ENCODE results near the gene SPTLC3. TPM values are rescaled to one million over a fixed set of nuclear protein-coding genes. Genes with fewer than 3 reads are reported as not detected.

Gene SPTLC3
- total and polyA plus RNA-seq, 2 of the 13 experiments (the other 11 are each of a cell fraction or from before 2014, with no cell fraction given): 20.5 to 95.6 TPM

DNA sequence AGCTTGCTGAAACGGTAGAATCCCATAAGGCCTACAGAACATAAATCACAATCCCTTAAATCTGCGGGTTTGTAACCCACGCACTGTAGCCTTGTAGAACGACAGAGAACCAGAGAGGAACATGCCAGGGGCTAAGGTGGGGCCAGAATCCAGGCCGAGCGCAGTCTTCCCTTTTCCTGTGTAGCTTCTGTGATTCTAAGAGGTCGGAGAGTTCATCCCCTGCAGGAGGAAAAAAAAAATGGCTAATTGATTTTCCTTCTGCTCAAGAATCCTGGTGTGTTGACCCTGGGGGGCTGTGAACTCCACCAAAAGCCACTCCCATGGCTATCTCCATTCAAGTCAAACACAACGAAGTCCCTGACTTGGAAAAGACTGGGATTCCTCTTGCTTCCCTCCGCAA is 96.3 kb downstream of the SPTLC3 start (continued):
- TF ChIP-seq, protein P1, sequence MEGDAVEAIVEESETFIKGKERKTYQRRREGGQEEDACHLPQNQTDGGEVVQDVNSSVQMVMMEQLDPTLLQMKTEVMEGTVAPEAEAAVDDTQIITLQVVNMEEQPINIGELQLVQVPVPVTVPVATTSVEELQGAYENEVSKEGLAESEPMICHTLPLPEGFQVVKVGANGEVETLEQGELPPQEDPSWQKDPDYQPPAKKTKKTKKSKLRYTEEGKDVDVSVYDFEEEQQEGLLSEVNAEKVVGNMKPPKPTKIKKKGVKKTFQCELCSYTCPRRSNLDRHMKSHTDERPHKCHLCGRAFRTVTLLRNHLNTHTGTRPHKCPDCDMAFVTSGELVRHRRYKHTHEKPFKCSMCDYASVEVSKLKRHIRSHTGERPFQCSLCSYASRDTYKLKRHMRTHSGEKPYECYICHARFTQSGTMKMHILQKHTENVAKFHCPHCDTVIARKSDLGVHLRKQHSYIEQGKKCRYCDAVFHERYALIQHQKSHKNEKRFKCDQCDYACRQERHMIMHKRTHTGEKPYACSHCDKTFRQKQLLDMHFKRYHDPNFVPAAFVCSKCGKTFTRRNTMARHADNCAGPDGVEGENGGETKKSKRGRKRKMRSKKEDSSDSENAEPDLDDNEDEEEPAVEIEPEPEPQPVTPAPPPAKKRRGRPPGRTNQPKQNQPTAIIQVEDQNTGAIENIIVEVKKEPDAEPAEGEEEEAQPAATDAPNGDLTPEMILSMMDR (CRISPR knock-in tag; IDR thresholded peaks at IDR 0.05): peak; percentile 15; the same call in 1 of the 2 replicates
- TF ChIP-seq, protein P2, sequence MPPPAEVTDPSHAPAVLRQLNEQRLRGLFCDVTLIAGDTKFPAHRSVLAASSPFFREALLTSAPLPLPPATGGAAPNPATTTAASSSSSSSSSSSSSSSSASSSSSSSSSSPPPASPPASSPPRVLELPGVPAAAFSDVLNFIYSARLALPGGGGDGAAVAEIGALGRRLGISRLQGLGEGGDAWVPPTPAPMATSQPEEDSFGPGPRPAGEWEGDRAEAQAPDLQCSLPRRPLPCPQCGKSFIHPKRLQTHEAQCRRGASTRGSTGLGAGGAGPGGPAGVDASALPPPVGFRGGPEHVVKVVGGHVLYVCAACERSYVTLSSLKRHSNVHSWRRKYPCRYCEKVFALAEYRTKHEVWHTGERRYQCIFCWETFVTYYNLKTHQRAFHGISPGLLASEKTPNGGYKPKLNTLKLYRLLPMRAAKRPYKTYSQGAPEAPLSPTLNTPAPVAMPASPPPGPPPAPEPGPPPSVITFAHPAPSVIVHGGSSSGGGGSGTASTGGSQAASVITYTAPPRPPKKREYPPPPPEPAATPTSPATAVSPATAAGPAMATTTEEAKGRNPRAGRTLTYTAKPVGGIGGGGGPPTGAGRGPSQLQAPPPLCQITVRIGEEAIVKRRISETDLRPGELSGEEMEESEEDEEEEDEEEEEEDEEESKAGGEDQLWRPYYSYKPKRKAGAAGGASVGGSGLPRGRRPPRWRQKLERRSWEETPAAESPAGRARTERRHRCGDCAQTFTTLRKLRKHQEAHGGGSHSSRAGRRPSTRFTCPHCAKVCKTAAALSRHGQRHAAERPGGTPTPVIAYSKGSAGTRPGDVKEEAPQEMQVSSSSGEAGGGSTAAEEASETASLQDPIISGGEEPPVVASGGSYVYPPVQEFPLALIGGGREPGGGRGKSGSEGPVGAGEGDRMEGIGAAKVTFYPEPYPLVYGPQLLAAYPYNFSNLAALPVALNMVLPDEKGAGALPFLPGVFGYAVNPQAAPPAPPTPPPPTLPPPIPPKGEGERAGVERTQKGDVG (CRISPR knock-in tag; IDR thresholded peaks at IDR 0.05; ENCODE audit: borderline replicate concordance): peak; percentile 61; the same call in 1 of the 2 replicates
- TF ChIP-seq TMF1 (CRISPR knock-in tag; IDR thresholded peaks at IDR 0.05; ENCODE audit: low read depth) (no peak), EP300 (IDR thresholded peaks at IDR 0.05; ENCODE audit: low read depth in 2 of 2, low read length in 2 of 2) (peak in 1 of 2 experiments; percentile 19; a peak in 1 of 4 replicates), EP300 (CRISPR knock-in tag; IDR thresholded peaks at IDR 0.05; ENCODE audit: borderline replicate concordance) (no peak), ZNF160 (CRISPR knock-in tag; IDR thresholded peaks at IDR 0.05) (no peak), ZNF777 (CRISPR knock-in tag; IDR thresholded peaks at IDR 0.05) (no peak), MED1 (CRISPR knock-in tag; IDR thresholded peaks at IDR 0.05) (0 out of 2 replicates have a peak, but pooled peaks have one; percentile 18), TBL1XR1 (IDR thresholded peaks at IDR 0.05; ENCODE audit: borderline replicate concordance, low read length, partially characterized antibody) (no peak), ETV6 (CRISPR knock-in tag; conservative IDR thresholded peaks at IDR 0.05) (no peak)
- TF ChIP-seq, protein P3, sequence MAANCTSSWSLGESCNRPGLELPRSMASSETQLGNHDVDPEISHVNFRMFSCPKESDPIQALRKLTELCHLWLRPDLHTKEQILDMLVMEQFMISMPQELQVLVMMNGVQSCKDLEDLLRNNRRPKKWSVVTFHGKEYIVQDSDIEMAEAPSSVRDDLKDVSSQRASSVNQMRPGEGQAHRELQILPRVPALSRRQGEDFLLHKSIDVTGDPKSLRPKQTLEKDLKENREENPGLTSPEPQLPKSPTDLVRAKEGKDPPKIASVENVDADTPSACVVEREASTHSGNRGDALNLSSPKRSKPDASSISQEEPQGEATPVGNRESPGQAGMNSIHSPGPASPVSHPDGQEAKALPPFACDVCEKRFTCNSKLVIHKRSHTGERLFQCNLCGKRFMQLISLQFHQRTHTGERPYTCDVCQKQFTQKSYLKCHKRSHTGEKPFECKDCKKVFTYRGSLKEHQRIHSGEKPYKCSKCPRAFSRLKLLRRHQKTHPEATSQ (CRISPR knock-in tag; IDR thresholded peaks at IDR 0.05; ENCODE audit: borderline replicate concordance): 0 out of 2 replicates have a peak, but pooled peaks have one; percentile 24
